Activated CD8-positive, alpha-beta memory T cell treated with anti-CD3 and anti-CD28 coated beads for 24 hours (primary cell): ENCODE measurements around the gene WNT7A.

Source experiments
- DNase-seq: peaks from one replicate; pipeline ENCODE4 v3.0.0-alpha.2; 2020

Gene WNT7A

DNA sequence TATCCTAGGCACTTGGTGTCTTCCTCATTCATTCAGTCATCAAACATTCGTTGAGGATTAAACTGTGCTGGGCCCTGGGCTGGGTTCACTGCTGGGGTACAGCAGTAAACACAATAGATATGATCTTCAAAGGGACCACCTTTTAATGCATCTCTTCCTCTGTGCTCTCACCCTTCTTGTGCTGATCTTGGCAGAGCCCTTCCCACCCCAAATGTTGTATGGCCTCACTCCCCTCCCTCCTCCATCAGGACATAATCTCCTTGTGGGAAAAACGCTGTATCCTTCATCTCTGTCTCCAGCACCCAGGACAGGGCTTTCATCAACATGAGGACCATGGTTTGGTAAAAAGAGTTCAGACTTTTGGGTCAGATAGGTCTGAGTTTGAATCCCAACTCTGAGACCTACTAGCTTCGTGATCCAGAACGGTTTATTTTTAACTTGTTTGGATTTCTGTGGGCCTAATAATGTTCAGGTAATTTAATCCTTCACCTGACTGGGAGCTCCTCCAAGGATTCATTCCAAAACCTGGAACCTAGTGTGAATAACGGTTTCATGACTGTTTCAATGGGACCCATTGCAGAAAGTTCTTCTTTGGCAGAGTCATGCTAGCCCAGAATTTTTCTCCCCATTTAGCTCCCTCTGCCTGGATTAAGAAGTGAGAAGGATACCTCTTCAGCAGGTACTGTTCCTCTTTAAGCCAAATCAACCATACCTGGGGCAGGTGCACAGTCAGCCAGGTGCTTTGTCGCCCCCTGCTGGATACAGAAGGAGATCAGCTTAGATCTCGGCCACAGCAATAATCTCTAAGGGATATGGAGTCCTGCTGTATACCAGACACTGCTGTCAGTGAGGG is 5.2 kb upstream of the WNT7A start:
- peak; percentile 76 for DNase-seq

DNA sequence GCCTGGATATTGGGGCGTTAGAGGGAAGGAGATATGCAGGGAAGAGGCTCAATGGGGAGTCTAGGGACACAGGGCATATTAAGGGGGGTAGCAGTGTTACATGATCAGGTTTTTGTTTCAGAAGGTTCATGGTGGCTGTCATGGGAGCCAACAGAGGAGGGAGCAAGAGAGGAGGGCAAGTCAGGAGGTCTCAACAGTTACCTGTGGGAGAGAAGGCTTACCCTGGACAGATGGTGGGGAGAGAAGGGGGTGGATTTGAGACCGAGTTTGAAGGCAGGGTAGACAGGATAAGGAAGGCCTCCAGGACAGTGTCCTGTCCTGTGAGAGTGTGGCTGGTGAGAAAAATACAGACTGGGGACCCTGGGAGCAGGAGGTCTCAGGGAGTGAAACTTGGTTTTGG is 3.8 kb upstream of the WNT7A start:
- no peak for DNase-seq

DNA sequence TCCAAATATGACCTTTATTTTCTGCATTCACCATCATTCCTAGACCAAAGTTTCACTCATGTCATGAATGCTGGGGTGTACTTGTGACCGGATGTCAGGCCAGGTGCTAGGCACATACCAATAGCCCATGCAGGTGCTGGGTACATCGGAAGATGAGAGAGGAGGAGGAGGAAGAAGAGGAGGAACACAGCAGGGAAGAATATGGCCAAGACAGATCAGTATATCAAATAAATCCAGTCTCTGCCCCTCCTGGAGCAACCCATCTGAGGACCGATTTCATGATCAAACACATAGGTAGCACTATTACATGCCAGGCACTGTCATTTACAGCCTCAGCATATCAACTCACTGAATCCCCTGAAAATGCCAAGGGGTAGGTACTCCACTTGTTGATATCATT is 3.0 kb upstream of the WNT7A start:
- peak; percentile 43 for DNase-seq

DNA sequence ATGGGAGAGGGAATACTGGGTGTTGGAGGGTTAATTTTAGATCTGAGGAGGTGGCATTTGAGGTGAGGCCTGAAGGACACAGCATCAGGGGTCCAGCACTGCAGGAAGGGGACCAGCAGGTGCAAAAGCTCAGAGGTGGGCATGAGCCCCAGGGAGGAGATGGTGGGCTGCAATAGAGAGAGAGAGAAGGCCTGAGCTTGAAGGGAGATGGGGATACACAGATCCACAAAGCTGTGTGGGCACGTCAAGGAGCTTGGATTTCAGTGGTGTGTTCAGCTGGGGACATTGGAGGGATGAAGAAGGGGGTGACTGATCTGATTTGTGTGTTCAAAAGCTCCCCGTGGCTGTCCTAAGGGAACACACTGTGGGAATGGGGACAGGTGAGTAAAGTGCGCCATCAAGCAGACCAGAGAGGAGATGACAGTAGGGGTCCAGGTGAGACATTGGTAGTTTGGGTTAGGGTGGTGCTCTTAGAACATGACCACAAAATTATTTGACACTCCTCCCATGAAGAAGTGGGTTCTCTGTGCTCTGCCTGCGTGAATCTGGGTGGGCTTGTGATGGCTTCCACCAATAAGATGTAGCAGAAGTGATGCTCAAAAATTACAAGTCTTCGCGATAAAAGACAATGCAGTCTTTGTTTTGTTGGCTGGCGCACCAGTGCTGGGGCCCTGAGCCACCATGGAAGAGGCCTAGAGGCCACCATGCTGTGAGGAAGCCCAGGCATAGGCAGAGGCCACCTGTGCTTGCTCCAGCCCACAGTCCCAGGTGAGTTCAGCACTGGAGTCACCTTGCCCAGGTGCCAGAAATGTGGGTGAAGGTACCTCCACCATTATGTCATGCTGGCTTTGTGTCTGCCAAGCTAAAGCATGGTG is 1.9 kb upstream of the WNT7A start:
- peak; percentile 50 for DNase-seq

DNA sequence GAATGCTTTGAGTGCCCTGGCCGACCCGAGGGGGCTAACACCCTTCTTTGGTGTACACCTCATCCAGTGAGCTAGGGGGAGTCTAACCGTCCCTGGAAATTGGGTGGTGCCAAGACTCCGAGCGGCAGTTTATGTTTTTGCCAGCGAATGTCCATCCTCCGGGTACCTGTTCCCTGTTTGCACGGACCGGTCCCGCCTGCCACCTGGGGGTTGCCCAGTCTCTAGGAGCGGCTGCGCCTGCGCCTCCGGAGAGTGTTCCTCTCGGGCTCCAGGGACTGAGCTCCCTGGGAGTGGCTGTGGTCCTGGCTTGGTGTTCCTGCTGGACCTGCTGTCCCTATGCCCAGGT is 913 bp upstream of the WNT7A start:
- DNase-seq, result no peak

DNA sequence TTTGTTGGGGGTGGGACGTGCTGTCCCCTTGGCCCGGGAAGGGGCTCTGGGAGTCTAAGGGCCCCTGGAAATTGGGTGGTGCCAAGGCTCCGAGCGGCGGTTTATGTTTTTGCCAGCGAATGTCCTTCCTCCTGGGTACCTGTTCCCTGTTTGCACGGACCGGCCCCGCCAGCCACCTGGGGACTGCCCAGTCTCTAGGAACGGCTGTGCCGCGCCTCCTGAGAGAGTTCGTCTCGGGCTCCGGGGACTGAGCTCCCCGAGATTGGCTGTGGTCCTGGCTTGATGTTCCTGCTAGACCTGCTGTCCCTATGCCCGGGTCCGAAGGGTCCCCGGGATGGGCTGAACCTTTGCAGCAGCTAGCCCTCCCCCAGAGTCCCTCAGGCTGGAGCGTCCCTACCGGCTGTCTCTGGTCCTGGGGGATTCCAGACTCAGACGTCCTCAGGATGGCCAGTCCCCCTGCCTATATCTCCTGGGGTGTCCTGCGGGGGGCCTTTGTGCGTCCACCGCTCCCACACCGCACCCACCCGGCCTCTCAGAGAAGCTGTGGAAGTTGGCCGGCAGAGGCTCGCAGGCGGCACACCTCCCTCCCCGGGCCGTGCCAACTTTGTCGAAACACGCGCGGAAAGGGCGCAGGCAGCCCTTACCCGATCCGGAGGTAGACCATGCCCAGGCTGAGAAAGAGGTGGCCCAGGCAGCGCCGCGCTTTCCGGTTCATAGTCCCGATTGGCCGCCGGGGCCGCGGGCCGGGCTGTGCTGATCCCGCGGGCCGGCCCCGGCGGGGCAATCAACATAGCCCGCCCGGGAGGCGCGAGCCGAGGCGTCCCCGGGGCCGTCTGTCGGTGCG is 547 bp downstream of the WNT7A start:
- DNase-seq, result peak; percentile 70

DNA sequence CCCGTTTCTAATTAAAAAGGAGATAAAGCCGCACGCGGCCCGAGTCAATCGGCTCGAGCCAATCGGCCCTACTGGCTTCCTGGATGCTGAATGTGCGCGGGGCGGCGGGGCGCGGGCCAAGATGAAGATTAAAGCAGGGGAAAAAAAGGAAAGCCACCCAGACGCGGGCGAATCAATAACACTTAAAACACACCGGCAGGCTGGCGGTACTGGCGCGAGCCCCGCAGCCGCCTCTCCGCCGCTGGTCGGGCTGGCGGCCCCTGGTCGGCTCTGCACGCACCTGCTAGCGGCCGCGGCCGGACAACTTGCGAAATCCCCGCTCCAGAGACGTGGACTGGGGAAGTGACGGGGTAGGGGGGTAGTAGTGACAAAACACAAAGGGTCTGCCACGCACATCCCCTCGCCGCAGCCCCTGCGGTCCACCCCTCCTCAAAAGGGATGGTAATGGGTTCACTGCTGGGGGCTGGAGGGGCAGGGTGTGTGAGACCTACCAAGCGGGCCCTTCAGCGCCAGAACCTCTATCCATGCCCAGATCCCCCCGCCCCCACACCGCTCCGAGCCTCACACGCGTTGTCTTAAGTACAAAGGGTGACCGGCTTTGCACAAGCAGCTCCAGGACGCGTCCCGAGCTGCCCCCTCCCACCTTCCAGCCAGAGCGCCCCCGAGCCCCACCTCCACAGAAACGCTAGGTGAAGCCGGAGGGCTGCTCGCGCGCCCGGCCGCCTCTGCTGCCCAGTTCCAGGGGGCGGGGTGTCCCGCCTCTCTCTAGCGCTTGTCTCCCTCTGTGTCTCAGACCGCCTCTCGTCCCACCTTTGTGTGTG is 1.4 kb downstream of the WNT7A start:
- no peak for DNase-seq

DNA sequence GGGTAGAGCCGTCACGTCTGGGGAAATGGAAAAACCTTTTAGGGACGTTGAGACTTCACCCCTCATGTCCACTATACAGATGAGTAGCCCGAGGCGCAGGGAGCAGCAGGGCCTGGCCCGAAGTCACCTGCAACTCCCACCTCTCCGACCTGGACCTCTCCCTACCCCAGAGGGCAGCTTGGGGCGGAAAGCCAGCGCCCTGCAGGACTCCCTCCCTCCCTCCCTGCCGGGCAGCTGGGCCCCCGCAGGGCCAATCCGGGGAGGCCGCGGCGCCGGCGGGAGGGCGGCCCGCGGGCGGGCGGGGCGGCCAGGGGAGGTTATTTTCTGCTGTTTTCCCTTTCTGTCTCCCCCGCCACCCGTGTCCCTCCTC is 2.0 kb downstream of the WNT7A start:
- no peak for DNase-seq

DNA sequence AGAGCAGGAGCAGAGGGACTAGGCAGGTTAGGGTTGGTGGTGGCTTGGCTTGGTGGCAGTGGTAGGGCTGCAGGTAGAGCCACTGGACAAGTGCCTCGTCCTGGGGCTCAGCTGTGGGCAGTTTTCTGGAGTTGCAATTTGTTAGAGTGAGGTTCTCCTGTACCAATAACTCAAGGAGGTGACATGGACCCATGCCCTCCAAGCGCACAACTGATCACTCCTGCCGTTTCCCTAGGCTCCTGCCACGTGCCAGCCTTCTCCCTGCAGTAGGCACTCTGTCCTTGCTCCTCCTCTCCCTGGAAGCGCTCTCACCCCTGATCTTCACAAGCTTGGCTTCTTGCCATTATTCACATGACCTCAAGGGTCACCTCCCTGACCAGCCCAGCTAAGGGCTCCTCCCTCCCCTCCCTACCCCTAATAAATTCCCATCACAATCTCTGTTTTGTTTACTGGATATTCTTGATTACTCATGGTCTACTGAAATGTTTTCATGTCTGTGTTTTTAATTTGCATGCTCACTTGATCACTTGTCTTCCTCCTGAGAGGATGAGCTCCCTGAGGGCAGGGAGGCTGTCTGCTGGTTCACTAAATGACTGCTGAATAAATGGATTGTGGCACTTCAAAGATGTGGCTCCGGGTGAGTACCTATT is 3.3 kb downstream of the WNT7A start:
- no peak for DNase-seq

DNA sequence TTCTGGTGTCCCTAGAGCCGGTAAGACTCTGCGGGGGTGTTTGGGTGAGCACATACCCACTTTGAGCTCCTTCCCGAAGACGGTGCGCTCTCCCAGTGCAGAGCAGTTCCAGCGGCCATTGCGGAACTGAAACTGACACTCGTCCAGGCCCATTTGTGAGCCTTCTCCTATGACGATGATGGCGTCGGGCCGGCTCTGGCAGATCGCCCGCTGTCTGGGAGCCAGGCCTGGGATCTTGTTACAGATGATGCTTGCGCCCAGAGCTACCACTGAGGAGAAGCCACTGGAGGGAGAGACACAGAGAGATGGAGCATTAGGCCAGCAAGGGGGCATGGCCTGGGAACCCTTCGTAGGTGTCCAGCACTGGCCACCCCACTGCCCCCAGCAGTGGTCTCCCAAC is 5.0 kb downstream of the WNT7A start:
- DNase-seq, result no peak

DNA sequence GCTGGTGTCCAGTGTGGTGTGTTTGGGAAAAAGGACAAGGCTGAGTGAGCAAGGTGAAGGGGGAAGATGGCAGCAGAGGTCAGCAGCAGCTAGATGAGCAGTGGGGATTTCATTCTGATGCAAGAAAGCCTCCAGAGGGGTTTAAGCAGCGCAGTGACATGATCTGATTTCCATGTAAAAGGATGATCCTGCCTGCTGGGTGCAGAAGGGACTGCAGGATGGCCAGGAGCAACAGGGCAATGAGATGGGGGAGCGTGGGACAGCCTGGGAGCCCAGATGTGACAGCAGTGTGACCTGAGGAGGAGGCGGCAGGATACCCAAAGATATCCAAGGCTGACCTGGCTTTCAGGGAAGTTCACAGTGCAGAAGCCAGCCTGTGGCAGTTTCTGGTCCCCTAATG is 6.1 kb downstream of the WNT7A start:
- no peak for DNase-seq

DNA sequence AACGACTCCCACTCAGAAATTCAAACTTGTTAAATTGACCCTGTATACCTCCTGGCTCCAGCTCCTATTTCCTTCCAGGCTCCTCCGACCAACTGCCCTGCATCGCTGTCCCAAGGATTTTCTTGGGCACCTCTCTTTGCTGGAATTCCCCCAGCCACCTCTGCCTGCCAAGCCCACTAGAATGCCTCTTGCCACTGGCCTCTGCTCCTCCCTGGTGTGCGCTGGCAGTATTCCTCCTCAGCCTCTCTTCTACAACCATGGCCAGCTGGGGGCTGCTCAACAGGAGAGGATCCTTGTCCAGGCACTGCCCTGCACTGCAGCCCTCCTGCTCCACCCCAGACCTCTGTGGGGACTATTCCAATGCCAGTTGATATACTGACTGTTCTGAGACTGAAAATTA is 7.4 kb downstream of the WNT7A start:
- DNase-seq, result no peak

DNA sequence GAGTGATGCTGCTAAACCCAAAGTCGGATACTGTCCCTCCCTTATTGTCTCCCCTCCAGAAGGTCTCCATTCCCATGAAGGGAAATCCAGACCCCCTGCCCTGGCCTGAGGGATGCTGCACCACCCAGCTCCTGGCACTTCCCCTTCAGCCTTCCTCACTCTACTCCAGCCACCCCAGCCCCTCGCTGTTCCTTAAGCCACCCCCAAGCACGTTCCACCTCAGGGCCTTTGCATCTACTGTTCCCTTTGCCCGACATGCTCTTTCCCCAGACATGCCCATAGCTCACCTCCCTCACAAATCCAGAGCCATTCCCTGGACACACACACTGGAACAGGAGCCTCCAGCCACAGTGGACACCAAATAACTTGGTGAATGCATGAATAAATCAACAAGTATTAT is 8.1 kb downstream of the WNT7A start:
- DNase-seq, result no peak

DNA sequence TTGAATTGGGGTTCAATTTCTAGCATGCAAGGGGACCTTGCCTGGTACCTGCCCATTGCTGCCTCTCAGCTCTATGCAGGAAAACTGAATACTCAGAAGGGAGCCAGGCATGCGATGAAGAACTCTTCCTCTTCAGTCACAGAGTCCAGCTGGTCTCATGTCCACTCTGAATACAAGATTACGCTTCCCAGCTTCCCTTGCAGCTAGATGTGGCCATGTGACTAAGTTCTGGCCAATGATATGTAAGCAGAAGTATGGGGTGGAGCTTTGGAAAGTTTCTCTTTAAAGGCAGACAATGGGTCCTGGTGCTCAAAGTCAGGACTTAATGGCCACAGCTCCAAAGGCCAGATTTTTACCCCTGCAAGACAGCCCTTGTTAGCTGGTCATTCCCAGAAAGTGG is 9.0 kb downstream of the WNT7A start:
- DNase-seq, result no peak

DNA sequence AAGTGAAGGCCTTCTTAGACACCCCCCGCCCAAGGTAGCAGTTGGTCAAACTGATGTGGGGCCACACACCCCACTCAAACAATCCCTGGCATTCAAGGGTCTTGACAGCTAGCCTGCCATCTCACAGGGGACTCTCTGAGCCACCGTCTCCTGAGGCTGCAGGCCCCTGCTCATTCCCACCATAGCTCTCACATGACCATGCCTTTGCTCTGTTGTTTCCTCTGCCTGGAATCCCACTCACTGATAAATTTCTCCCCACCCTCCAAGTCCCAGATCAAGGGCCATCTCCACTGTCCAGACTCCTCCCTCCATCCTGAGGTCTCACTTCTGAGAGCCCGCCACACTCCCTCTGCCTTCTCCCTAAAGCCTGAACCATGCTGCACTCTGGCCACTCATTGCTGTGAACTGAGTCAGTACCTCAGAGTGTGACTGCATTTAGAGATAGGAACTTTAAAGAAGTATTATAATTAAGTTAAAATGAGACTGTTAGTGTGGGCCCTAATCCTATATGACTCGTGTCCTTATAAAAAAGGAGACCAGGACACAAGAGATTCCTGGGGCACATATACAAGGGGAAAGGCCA is 10.0 kb downstream of the WNT7A start:
- no peak for DNase-seq

DNA sequence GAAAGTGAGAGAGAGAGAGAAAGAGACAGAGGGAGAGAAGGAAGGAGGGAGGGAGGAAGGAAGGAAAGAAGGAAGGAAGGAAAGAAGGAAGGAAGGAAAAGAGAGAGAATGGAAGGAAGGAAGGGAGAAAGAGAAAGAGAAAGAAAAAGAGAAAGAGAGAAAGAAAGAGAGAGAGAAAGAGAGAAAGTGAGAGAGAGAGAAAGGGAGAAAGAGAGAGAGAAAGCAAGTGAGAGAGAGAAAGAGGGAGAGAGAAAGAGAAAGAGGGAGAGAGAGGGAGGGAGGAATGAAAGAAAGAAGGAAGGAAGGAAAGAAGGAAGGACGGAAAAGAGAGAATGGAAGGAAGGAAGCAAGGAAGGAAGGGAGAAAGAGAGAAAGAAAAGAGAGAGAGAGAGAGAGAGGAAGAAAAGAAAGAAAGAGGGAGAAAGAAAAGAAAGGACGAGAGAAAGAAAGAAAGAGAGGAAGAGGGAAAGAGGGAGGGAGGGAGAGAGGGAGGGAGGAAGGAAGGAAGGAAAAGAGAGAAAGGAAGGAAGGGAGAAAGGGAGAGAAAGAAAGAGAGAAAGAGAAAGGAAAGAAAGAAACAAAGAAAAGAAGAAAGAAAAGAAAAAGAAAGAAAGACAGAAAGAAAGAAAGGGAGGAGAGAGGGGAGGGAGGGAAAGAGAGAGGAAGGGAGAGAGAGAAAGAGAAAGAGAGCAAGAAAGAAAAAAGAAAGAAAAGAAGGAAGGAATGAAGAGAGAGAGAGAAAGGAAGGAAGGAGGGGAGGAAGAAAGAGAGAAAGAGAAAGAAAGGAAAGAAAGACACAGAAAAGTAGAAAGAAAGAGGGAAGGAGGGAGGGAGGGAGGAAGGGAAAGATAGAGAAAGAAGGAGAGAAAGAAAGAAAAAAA is 10.8 kb downstream of the WNT7A start:
- DNase-seq, result no peak

DNA sequence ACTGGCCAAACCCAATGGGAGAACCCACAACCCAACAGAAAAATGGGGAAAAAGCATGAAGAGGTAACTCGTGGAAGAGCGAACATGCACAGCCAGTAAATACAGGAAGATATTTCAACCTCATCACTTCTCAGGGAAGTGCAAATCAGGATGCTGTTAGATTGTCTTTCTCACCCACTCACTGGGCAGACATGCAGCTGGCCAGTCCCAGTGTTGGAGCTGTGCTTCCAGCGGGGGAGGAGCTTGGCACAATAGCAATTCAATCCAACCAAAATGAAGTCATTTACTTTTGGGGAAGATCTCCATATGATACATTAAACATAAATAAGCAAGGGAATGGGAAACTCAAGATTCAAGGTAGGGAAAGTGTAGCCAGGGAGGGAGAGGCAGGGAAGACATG is 12.1 kb downstream of the WNT7A start:
- DNase-seq, result no peak

DNA sequence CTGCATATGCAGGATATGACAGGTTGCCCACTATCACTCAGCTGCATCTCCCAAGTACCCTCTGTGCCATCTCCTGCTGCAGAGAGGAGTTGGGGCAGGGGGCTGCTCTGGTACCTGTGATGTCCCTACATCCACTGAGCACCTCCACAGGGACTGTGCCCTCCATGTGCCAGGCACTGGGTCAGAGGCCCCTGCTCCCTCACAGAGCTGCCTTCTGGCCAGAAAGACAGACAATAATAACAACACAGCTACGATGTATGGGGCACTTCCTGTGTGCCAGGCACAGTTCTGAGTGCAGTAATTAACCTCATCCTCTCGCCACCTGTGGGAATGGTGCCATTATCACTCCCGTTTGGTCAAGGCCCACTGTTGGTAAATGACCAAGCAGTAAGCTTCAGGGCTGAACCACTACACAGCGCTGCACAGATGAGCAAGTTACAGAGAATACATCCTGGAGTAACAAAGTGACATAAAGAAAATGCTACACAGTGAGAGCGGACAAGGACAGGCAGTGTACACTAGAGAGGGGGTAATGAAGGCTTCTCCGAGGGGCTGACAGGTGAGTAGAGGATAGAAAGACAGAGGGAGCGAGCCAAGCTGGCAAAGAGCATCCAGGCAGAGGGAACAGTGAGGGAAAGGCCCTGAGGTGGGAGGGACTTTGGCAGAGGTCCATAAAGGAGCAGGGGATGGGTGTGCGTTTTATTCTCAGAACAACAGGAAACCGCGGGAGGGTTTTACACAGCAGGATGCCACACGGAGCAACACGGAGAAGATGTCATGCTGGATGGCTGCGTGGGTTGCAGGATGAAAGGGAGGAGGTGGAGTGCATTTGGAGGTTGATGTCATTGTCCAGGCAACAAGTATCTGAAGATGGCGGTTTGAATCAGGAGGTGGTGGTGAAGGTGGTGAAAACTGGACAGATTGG is 13.6 kb downstream of the WNT7A start:
- DNase-seq, result peak; percentile 61

DNA sequence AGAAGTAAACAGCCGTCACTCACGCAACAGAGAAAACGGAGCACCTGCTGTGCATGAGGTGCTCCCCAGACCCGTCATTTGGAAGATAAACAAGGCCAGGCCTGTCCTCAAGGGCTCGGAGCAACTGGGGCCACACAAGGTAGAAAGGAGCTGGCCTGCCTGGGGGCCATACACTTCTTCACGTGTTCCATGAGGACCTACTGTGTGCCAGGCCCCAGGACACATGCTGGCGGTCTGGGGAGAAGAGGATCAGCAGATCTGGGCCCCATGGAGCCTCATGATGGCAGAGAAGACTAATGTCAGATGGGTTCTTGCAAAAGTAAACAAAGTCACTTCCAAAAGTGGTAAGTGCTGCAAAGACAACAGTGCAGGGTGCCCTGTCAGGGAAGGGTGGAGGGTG is 14.3 kb downstream of the WNT7A start:
- DNase-seq, result no peak
